Measurements from ENCODE around the gene MAP3K2. TPM values are rescaled to one million over a fixed set of nuclear protein-coding genes. Genes with fewer than 3 reads are reported as not detected.

MAP3K2 gene
- total RNA-seq, 4 donors from 2014 or later, result 33.8 to 46.4 (median 39.4) TPM

DNA sequence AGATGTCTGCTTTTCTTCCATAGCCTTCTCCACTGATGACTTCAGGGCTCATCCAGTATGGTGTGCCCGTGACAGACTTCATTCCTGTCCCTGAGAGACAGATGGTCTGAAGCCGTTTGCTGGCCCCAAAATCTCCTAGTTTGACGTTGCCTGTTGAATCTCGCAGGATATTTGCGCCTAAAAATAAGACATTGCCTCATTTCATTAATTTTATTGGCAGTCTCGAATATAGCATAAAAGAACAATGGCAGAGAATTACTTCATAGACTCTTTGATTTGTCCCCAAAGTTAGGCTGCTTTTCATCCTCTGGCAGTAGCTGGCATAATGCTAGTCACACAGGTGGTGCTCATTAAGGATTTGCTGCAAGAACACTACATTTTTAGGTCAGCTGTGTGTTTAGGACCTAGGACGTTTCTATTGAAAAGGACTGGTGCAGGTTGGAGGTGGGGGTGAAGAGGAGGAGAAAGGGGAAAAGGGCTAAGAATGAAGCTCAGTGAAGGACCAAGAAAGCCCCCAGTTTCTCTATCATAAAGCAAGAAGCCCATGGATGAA is 79.1 kb downstream of the MAP3K2 start:
- no peak for DNase-seq
- Histone ChIP-seq H3K27ac (no peak overlapping the region), H3K36me3 (peaks cover 3 to 76% of the 10 kb centered on the region in 2 donors), H3K9me3 (no peaks in the 10 kb centered on the region), H3K4me1 (no peaks in the 10 kb centered on the region), H3K27me3 (no peaks in the 10 kb centered on the region), H3K4me3 (no peak overlapping the region)
- in situ Hi-C loops (cut with MboI; ENCODE audit: low sequenced_read_pairs in 4 of 4) (loop anchor here in 1 of 4 donors (25.0 kb wide), 1 partner anchor 829 kb away; no protein-coding TSS in a partner anchor), intact Hi-C loops (cut with DNase I; ENCODE audit: low total_unique reads) (no loop called here)
- TF ChIP-seq, protein P1, sequence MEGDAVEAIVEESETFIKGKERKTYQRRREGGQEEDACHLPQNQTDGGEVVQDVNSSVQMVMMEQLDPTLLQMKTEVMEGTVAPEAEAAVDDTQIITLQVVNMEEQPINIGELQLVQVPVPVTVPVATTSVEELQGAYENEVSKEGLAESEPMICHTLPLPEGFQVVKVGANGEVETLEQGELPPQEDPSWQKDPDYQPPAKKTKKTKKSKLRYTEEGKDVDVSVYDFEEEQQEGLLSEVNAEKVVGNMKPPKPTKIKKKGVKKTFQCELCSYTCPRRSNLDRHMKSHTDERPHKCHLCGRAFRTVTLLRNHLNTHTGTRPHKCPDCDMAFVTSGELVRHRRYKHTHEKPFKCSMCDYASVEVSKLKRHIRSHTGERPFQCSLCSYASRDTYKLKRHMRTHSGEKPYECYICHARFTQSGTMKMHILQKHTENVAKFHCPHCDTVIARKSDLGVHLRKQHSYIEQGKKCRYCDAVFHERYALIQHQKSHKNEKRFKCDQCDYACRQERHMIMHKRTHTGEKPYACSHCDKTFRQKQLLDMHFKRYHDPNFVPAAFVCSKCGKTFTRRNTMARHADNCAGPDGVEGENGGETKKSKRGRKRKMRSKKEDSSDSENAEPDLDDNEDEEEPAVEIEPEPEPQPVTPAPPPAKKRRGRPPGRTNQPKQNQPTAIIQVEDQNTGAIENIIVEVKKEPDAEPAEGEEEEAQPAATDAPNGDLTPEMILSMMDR (IDR thresholded peaks at IDR 0.05 in 4 of 5, conservative IDR thresholded peaks at IDR 0.05 in 1 of 5), result no peak
- TF ChIP-seq POLR2A (IDR thresholded peaks at IDR 0.05), result no peak
- no peak for ATAC-seq

DNA sequence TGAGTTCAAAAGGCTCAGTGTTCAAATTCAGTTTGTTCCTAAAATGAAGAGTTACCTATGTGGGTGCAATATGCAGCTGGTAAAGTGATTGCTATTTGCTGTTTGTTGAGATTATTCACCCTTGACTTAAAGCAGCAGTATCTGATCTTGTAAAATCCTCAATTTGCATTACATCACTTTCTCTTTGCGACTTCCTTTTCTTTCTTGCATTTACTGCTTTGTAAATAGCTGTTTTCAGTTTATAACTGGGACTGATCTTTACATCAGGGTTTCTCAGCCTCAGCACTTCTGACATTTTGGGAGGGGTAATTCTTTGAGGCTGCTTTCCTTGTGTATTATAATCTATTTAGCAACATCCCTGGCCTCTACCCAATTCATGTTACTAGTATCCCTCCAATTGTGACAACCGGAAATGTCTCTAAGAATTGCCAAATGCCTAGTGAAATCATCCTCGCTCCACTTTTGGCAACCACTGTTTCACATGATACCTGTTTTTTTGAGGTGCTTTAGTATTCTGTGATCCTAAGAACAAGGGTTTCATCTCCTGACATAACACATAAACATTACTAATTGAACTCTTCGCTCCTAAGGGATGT is 81.7 kb downstream of the MAP3K2 start:
- DNase-seq (no peak), ATAC-seq (no peak)
- Histone ChIP-seq H3K4me1 (no peaks in the 10 kb centered on the region), H3K36me3 (peaks cover 1 to 53% of the 10 kb centered on the region in 2 donors), H3K27ac (no peak overlapping the region), H3K27me3 (no peaks in the 10 kb centered on the region), H3K4me3 (no peak overlapping the region), H3K9me3 (no peaks in the 10 kb centered on the region)
- TF ChIP-seq, protein P1 (IDR thresholded peaks at IDR 0.05 in 4 of 5, conservative IDR thresholded peaks at IDR 0.05 in 1 of 5), result no peak
- no peak for TF ChIP-seq POLR2A (IDR thresholded peaks at IDR 0.05)
- in situ Hi-C loops (cut with MboI; ENCODE audit: low sequenced_read_pairs in 4 of 4) (loop anchor here in 1 of 4 donors (25.0 kb wide), 1 partner anchor 831 kb away; no protein-coding TSS in a partner anchor), intact Hi-C loops (cut with DNase I; ENCODE audit: low total_unique reads) (no loop called here)

DNA sequence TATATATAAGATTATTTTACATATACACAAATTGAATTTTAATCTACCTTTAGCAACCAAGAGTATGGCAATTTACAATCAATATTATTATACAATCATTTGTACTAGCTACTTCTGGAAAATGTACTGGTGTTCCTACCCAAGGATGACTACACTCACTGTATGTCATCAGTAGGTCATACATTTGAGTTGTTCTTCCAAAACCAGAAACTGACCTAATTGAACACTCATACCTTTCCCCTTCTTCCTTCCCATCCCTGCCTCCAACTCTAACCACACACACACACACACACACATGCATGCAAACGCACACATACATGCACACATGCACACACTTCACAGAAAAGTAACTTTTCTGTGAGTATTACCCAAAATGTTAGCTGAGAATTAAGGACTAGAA is 85.6 kb downstream of the MAP3K2 start:
- intact Hi-C loops (cut with DNase I; ENCODE audit: low total_unique reads) (no loop called here), in situ Hi-C loops (cut with MboI; ENCODE audit: low sequenced_read_pairs in 4 of 4) (loop anchor here in 1 of 4 donors (25.0 kb wide), 1 partner anchor 835 kb away; no protein-coding TSS in a partner anchor)
- ATAC-seq, result no peak
- Histone ChIP-seq H3K27ac (no peak overlapping the region), H3K4me3 (no peak overlapping the region), H3K36me3 (peaks cover 0 to 20% of the 10 kb centered on the region in 2 donors), H3K9me3 (no peaks in the 10 kb centered on the region), H3K27me3 (no peaks in the 10 kb centered on the region), H3K4me1 (no peaks in the 10 kb centered on the region)
- no peak for TF ChIP-seq POLR2A (IDR thresholded peaks at IDR 0.05)
- TF ChIP-seq, protein P1 (IDR thresholded peaks at IDR 0.05 in 4 of 5, conservative IDR thresholded peaks at IDR 0.05 in 1 of 5), result no peak
- no peak for DNase-seq

DNA sequence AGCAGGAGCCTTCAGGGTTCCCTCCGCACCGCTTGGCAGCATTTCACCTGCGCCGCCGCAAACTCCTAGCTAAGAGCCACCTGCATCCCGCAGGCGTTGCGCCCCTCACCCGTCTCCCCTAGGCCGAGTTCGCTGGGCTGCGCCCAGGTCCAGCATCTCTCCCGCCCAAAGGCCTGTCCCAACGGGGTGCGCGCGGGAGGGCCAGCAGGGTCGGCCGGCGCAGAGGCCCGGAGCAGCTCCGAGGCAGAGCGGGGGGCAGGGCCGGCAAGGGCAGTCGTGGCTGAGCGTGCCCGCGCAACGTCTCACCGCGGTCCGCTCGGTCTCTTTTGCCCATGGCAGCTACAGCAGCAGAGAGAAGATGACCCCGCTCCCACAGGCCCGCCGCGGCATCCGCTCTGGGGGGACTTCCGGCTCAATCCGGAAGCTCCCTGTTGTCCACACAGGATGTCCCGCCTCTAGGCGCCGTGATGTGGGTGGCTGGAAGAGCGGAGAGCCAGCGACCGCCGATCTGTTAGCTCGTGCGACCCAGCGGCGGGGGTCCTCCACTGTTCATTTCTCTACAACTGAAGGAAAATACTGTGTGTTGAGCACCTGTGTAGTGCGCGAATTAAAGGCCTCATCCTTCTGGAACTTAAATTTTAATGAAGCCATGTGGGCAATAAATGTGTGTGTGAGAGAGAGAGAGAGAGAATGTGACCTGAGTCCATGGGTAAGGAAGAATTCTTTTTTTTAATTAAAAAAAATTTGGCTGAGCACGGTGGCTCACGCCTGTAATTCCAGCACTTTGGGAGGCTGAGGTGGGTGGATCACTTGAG is 93.8 kb downstream of the MAP3K2 start, which contains the start of gene ERCC3:
ERCC3 (minus strand) TSS at position 397 of the 815 bp plus-strand sequence; CDS start at position 334, 63 bp downstream.
- Histone ChIP-seq H3K27me3 (no peaks in the 10 kb centered on the region), H3K27ac (peak within 1 kb of the TSS; percentile 78 to 85 (median 84)), H3K36me3 (peaks cover 0 to 36% of the 10 kb centered on the region in 2 donors), H3K4me3 (peak within 1 kb of the TSS; percentile 77 to 99 (median 86)), H3K4me1 (peaks cover 12 to 13% of the 10 kb centered on the region in 2 donors), H3K9me3 (no peaks in the 10 kb centered on the region)
- in situ Hi-C loops (cut with MboI; ENCODE audit: low sequenced_read_pairs in 4 of 4) (no loop called here), intact Hi-C loops (cut with DNase I; ENCODE audit: low total_unique reads) (no loop called here)
- ATAC-seq (peak; percentile 95), DNase-seq (peak; percentile 61 to 74)
- TF ChIP-seq, protein P1 (IDR thresholded peaks at IDR 0.05 in 4 of 5, conservative IDR thresholded peaks at IDR 0.05 in 1 of 5), result peak in 1 of 5 experiments; percentile 17
- peak; percentile 30 to 40 for TF ChIP-seq POLR2A (IDR thresholded peaks at IDR 0.05)

Measured in gastrocnemius medialis (tissue), 4 donors.